Prostate gland (tissue), 2 donors: ENCODE data around the gene TNK1.

Experiments used
- POLR2A ChIP-seq: fragments of 450-650 bp; IDR thresholded peaks from one replicate; pipeline ENCODE4 v1.6.1; 2016; ENCODE audit warnings: antibody characterized with exemption, mild to moderate bottlenecking
- TF ChIP-seq, protein P1 (sequence below), 4 experiments: fragments of 200-600 bp in 2 of 4; fragments of 450-650 bp in 2 of 4; sonication (generic) in 2 of 4; IDR thresholded peaks; 1 replicate in 3 of 4; 2 replicates in 1 of 4; pipeline ENCODE4 v1.5.1; 2016 to 2019; ENCODE audit warnings: antibody characterized with exemption in 4 of 4, mild to moderate bottlenecking in 2 of 4, moderate library complexity in 2 of 4

DNA sequence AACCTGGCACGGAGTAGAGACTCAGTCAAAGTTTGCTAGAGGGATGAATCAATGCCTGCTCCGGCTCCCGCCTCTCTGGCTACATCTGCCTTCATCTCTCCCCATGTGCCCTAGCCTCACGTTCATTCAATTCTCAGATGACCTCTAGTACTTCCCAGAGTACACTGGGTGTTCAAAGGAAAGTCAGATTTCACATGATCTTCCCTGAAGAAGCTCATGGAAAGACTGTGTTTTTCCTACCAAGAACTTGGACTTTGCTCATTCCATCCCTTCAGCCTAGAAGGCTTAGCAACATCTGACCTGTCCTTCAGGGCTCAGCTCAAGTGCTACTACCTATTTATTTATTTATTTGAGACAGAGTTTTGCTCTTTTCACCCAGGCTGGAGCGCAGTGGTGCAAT is 11.1 kb upstream of the TNK1 start:
- TF ChIP-seq, protein P1, sequence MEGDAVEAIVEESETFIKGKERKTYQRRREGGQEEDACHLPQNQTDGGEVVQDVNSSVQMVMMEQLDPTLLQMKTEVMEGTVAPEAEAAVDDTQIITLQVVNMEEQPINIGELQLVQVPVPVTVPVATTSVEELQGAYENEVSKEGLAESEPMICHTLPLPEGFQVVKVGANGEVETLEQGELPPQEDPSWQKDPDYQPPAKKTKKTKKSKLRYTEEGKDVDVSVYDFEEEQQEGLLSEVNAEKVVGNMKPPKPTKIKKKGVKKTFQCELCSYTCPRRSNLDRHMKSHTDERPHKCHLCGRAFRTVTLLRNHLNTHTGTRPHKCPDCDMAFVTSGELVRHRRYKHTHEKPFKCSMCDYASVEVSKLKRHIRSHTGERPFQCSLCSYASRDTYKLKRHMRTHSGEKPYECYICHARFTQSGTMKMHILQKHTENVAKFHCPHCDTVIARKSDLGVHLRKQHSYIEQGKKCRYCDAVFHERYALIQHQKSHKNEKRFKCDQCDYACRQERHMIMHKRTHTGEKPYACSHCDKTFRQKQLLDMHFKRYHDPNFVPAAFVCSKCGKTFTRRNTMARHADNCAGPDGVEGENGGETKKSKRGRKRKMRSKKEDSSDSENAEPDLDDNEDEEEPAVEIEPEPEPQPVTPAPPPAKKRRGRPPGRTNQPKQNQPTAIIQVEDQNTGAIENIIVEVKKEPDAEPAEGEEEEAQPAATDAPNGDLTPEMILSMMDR (IDR thresholded peaks at IDR 0.05): no peak
- no peak for TF ChIP-seq POLR2A
